HEK293 (cell line): ENCODE measurements around the gene PGC.

Source experiments
- CTCF ChIA-PET: fragments of 350-600 bp; formaldehyde crosslinking; extraction: SDS; loops from one replicate; lab custom pipeline; 2021; ENCODE audit warnings: antibody characterized with exemption; lab: Yijun Ruan, JAX
- POLR2A ChIA-PET: fragments of 300-600 bp; formaldehyde crosslinking; extraction: SDS; loops from one replicate; lab custom pipeline; 2020; ENCODE audit warnings: antibody characterized with exemption, inconsistent platforms; lab: Yijun Ruan, JAX
- H3K27ac ChIP-seq: fragments of 200-500 bp; sonication (Bioruptor generic); 2 replicates; pipeline ENCODE4 v1.5.1; 2014; ENCODE audit warnings: low read depth, low read length, control low read depth, inconsistent platforms; ENCODE audit errors: extremely low read depth
- H3K36me3 ChIP-seq, 2 experiments: fragments of 200-500 bp in 1 of 2; sonication (Bioruptor generic) in 1 of 2; 1 replicate in 1 of 2; 2 replicates in 1 of 2; pipeline ENCODE4 v1.5.1; 2014 to 2017; ENCODE audit warnings: inconsistent platforms in 2 of 2, low read length in 2 of 2; ENCODE audit not compliant: control insufficient read depth in 2 of 2, insufficient read depth in 1 of 2
- H3K4me1 ChIP-seq: fragments of 200-500 bp; sonication (Bioruptor generic); 2 replicates; pipeline ENCODE4 v1.5.1; 2014; ENCODE audit warnings: mild to moderate bottlenecking, low read length, inconsistent platforms; ENCODE audit not compliant: control insufficient read depth, insufficient read depth
- H3K4me3 ChIP-seq: 2 replicates; pipeline ENCODE4 v1.5.1; 2011; ENCODE audit warnings: low read depth, mild to moderate bottlenecking, control low read depth, low read length, moderate library complexity
- H3K9me3 ChIP-seq: fragments of 200-500 bp; sonication (Bioruptor generic); 2 replicates; pipeline ENCODE4 v1.5.1; 2014; ENCODE audit warnings: low read depth, low read length, inconsistent platforms; ENCODE audit not compliant: control insufficient read depth, insufficient read depth
- GLI2 ChIP-seq: fragments of 450-650 bp; formaldehyde crosslinking; IDR thresholded peaks from 2 replicates; pipeline ENCODE4; 2017; ENCODE audit warnings: missing biosample characterization, missing genetic modification characterization, low read depth, borderline replicate concordance
- SCRT2 ChIP-seq: fragments of 450-650 bp; formaldehyde crosslinking; IDR thresholded peaks from 2 replicates; pipeline ENCODE4 v1.5.1; 2016; ENCODE audit warnings: missing biosample characterization, missing genetic modification characterization
- SP2 ChIP-seq: fragments of 450-650 bp; formaldehyde crosslinking; IDR thresholded peaks from 2 replicates; pipeline ENCODE4 v1.5.1; 2016; ENCODE audit warnings: missing biosample characterization, missing genetic modification characterization
- ZIC2 ChIP-seq: fragments of 450-650 bp; formaldehyde crosslinking; IDR thresholded peaks from 2 replicates; pipeline ENCODE4 v1.5.1; 2016; ENCODE audit warnings: missing biosample characterization, missing genetic modification characterization
- ZNF112 ChIP-seq: fragments of 450-650 bp; formaldehyde crosslinking; IDR thresholded peaks from 2 replicates; pipeline ENCODE4 v1.5.0; 2017; ENCODE audit warnings: missing biosample characterization, missing genetic modification characterization
- ZNF175 ChIP-seq: fragments of 450-650 bp; formaldehyde crosslinking; IDR thresholded peaks from 2 replicates; pipeline ENCODE4 v1.5.1; 2016; ENCODE audit warnings: missing biosample characterization, missing genetic modification characterization
- ZNF266 ChIP-seq: fragments of 450-650 bp; formaldehyde crosslinking; IDR thresholded peaks from 2 replicates; pipeline ENCODE4 v1.5.1; 2016; ENCODE audit warnings: missing biosample characterization, missing genetic modification characterization, low read depth
- ZNF274 ChIP-seq, 2 experiments: fragments of 200-500 bp in 1 of 2; fragments of 450-650 bp in 1 of 2; sonication (Bioruptor generic) in 1 of 2; formaldehyde crosslinking in 1 of 2; IDR thresholded peaks; 2 replicates each; pipeline versions ENCODE4 v1.5.1 to v1.6.1; 2014 to 2016; ENCODE audit warnings: borderline replicate concordance in 1 of 2, inconsistent platforms in 1 of 2, low read length in 1 of 2, missing biosample characterization in 1 of 2, missing genetic modification characterization in 1 of 2
- ZNF311 ChIP-seq: fragments of 450-650 bp; formaldehyde crosslinking; IDR thresholded peaks from 2 replicates; pipeline ENCODE4 v1.5.1; 2017; ENCODE audit warnings: missing biosample characterization, missing genetic modification characterization, borderline replicate concordance
- ZNF335 ChIP-seq: fragments of 450-650 bp; formaldehyde crosslinking; conservative IDR thresholded peaks from 2 replicates; pipeline ENCODE4 v1.5.1; 2016; ENCODE audit warnings: missing biosample characterization, missing genetic modification characterization
- ZNF423 ChIP-seq: fragments of 450-650 bp; formaldehyde crosslinking; IDR thresholded peaks from 2 replicates; pipeline ENCODE4 v1.5.1; 2016; ENCODE audit warnings: missing biosample characterization, missing genetic modification characterization
- ZNF529 ChIP-seq: fragments of 450-650 bp; formaldehyde crosslinking; IDR thresholded peaks from 2 replicates; pipeline ENCODE4 v1.5.1; 2017; ENCODE audit warnings: missing genetic modification characterization, missing biosample characterization; ENCODE audit not compliant: insufficient replicate concordance
- ZNF600 ChIP-seq: fragments of 450-650 bp; formaldehyde crosslinking; IDR thresholded peaks from 2 replicates; pipeline ENCODE4 v1.5.1; 2016; ENCODE audit warnings: missing biosample characterization, missing genetic modification characterization
- ZNF624 ChIP-seq: fragments of 450-650 bp; formaldehyde crosslinking; IDR thresholded peaks from 2 replicates; pipeline ENCODE4 v1.5.1; 2017; ENCODE audit warnings: missing biosample characterization, missing genetic modification characterization
- ZNF664 ChIP-seq: fragments of 450-650 bp; formaldehyde crosslinking; IDR thresholded peaks from 2 replicates; pipeline ENCODE4 v1.5.1; 2016; ENCODE audit warnings: missing biosample characterization, missing genetic modification characterization
- ZNF76 ChIP-seq: fragments of 450-650 bp; formaldehyde crosslinking; IDR thresholded peaks from 2 replicates; pipeline ENCODE4; 2016; ENCODE audit warnings: low read depth, missing biosample characterization, missing genetic modification characterization, borderline replicate concordance
- ZNF837 ChIP-seq: fragments of 450-650 bp; formaldehyde crosslinking; IDR thresholded peaks from 2 replicates; pipeline ENCODE4 v1.5.1; 2016; ENCODE audit warnings: missing biosample characterization, missing genetic modification characterization
- TF ChIP-seq, protein P1 (sequence below): IDR thresholded peaks from 2 replicates; pipeline ENCODE4 v1.6.1; 2011; ENCODE audit warnings: mild to moderate bottlenecking, low read depth, low read length, borderline replicate concordance
- TF ChIP-seq, protein P2 (sequence below): fragments of 450-650 bp; formaldehyde crosslinking; IDR thresholded peaks from 2 replicates; pipeline ENCODE4 v1.5.1; 2017; ENCODE audit warnings: missing biosample characterization, missing genetic modification characterization
- TF ChIP-seq, protein P3 (sequence below): fragments of 450-650 bp; formaldehyde crosslinking; IDR thresholded peaks from 2 replicates; pipeline ENCODE4 v1.5.1; 2016; ENCODE audit warnings: missing biosample characterization, missing genetic modification characterization
- TF ChIP-seq, protein P4 (sequence below): fragments of 450-650 bp; formaldehyde crosslinking; IDR thresholded peaks from 2 replicates; pipeline ENCODE4 v1.5.1; 2017; ENCODE audit warnings: missing biosample characterization, missing genetic modification characterization

The PGC gene

DNA sequence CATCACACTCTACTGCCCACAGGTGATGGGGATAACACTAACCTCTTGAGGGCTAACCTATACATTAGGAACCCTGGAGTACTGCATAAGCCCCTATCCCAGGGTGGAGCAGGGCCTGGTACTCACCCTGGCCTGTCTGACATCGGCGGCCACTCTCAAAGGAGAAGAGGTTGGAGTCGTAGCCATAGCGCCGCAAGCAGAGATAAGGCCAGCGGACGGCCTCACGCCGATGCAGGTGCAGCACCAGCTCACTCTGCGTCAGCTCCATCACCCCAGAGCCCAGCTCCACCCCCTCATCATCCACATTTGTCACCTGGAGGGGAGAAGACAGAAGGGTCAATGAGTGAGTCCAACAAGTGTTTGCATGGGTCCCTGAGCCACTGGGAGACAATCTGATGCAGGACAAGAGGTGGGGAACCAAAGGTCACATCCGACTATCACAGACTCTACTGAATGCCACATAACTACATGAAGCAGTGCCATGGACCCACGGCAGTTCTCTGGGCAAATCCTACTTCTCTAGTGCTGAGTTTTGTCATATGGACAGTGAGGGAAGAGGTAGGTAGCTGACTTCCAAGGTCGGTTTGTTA is 28.2 kb upstream of the PGC start:
- H3K4me1 ChIP-seq: peaks cover 3% of the 10 kb centered on the region; the same call in 1 of the 2 replicates
- no peaks in the 10 kb centered on the region for H3K9me3 ChIP-seq
- ChIA-PET POLR2A (interaction anchor here (1.5 kb wide), 1 partner anchor 41 kb away, joined by 4 read pairs; no protein-coding TSS in a partner anchor), CTCF (interaction anchor here (0.6 to 5.3 kb wide), 32 partner anchors 9 to 1178 kb away, joined by 3 to 73 read pairs (median 4); partner anchors contain the start of genes CCND3, TFEB and TOMM6)
- peaks cover 4 to 55% of the 10 kb centered on the region in 2 experiments; a peak in 2 of 3 replicates for H3K36me3 ChIP-seq
- H3K27ac ChIP-seq: no peak overlapping the region
- TF ChIP-seq SCRT2: peak; percentile 80
- TF ChIP-seq, protein P1, sequence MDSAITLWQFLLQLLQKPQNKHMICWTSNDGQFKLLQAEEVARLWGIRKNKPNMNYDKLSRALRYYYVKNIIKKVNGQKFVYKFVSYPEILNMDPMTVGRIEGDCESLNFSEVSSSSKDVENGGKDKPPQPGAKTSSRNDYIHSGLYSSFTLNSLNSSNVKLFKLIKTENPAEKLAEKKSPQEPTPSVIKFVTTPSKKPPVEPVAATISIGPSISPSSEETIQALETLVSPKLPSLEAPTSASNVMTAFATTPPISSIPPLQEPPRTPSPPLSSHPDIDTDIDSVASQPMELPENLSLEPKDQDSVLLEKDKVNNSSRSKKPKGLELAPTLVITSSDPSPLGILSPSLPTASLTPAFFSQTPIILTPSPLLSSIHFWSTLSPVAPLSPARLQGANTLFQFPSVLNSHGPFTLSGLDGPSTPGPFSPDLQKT: no peak
- no peak overlapping the region for H3K4me3 ChIP-seq

DNA sequence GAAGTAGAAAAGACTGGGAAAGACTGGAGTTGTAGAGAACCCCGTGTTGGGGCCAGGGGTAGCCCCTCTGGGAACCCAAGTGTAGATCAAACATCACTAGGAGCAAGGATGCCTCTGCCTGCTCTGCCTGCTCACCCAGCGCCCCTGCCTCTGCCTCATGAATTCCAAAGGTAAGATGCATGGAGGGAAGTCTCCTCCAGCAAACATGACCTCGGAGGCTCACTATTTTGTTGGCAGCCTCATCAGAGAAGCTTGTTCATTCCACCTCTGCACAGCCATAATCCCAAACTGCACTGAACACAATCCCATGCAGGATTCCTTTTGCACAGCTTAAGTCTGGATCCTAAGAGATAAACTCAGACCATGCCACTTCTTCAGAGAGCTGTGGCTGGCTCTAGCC is 27.6 kb upstream of the PGC start:
- ChIA-PET POLR2A (no interaction called here), CTCF (interaction anchor here (0.6 to 5.3 kb wide), 17 partner anchors 10 to 441 kb away, joined by 3 to 73 read pairs (median 4); partner anchors contain the start of genes TFEB and TOMM6)
- Histone ChIP-seq H3K4me1 (peaks cover 3% of the 10 kb centered on the region; the same call in 1 of the 2 replicates), H3K27ac (no peak overlapping the region), H3K4me3 (no peak overlapping the region), H3K36me3 (peaks cover 4 to 57% of the 10 kb centered on the region in 2 experiments; a peak in 2 of 3 replicates), H3K9me3 (no peaks in the 10 kb centered on the region)
- TF ChIP-seq ZIC2 (no peak), ZNF664 (no peak), ZNF624 (tag by site-specific recombination) (no peak), ZNF423 (no peak)
- TF ChIP-seq, protein P2, sequence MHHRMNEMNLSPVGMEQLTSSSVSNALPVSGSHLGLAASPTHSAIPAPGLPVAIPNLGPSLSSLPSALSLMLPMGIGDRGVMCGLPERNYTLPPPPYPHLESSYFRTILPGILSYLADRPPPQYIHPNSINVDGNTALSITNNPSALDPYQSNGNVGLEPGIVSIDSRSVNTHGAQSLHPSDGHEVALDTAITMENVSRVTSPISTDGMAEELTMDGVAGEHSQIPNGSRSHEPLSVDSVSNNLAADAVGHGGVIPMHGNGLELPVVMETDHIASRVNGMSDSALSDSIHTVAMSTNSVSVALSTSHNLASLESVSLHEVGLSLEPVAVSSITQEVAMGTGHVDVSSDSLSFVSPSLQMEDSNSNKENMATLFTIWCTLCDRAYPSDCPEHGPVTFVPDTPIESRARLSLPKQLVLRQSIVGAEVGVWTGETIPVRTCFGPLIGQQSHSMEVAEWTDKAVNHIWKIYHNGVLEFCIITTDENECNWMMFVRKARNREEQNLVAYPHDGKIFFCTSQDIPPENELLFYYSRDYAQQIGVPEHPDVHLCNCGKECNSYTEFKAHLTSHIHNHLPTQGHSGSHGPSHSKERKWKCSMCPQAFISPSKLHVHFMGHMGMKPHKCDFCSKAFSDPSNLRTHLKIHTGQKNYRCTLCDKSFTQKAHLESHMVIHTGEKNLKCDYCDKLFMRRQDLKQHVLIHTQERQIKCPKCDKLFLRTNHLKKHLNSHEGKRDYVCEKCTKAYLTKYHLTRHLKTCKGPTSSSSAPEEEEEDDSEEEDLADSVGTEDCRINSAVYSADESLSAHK (tag by site-specific recombination): no peak

DNA sequence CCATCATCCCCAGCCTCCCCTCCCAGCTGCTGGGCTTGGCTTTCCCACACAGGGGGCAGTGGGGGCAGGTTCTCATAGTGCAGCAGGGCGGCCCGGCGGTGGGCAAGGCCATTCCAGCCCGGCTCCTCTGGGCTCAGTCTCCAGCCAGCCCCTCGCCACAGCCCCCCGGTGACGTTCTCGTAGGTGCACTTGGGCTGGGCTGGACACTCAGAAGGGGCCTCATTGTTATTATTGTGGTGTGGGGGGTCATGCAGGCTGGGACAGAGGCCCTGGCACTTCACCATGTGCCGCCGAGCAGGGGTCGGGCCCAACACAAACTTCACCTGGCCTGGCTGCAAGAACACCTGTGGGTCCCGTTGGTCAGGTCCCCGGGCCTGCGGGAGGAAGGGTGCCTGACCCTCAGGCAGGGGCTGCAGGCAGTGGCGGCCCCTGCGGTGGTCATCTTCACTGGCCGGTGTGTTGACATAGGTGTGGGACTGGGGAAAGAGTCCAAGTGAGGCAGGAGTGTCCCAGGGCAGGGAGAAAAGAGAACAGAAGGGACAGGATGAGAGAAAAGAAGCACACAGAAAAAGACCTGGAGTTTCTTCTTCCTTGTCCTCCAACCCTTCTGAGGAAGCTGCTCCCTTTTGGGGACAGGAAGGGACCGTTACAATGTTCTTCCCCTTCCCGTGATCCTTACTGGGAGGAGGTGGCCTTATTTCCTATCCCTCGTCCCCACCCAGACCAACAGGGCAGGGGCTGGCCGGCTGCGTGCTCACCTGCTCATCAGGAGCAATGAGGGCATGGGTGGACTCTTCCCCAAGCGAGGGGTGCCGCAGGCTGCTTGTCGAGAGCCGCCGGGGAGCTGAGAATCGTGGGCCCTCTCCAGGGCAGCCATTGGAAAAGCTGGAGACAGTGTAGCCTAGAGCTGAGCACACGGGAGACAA is 24.1 kb upstream of the PGC start:
- no peak overlapping the region for H3K27ac ChIP-seq
- H3K36me3 ChIP-seq: peaks cover 0 to 50% of the 10 kb centered on the region in 2 experiments; a peak in 2 of 3 replicates
- ChIA-PET POLR2A (no interaction called here), CTCF (interaction anchor here (0.7 to 3.3 kb wide), 4 partner anchors 13 to 403 kb away, joined by 3 to 9 read pairs (median 4); no protein-coding TSS in a partner anchor)
- H3K9me3 ChIP-seq: no peaks in the 10 kb centered on the region
- H3K4me3 ChIP-seq: no peak overlapping the region
- H3K4me1 ChIP-seq: peaks cover 4% of the 10 kb centered on the region; the same call in 1 of the 2 replicates
- TF ChIP-seq ZNF600 (tag by site-specific recombination) (no peak), ZNF837 (tag by site-specific recombination) (no peak), ZNF311 (tag by site-specific recombination) (no peak), ZNF274 (IDR thresholded peaks at IDR 0.05; ENCODE audit: low read length) (no peak), ZNF274 (tag by site-specific recombination; IDR thresholded peaks at IDR 0.05; ENCODE audit: borderline replicate concordance) (no peak), ZNF266 (tag by site-specific recombination) (no peak), SP2 (tag by site-specific recombination) (no peak), GLI2 (tag by site-specific recombination) (no peak), ZNF76 (tag by site-specific recombination) (no peak), ZNF175 (tag by site-specific recombination) (no peak), ZNF529 (tag by site-specific recombination) (no peak), ZNF112 (tag by site-specific recombination) (no peak), ZNF335 (tag by site-specific recombination) (no peak)
- TF ChIP-seq, protein P3, sequence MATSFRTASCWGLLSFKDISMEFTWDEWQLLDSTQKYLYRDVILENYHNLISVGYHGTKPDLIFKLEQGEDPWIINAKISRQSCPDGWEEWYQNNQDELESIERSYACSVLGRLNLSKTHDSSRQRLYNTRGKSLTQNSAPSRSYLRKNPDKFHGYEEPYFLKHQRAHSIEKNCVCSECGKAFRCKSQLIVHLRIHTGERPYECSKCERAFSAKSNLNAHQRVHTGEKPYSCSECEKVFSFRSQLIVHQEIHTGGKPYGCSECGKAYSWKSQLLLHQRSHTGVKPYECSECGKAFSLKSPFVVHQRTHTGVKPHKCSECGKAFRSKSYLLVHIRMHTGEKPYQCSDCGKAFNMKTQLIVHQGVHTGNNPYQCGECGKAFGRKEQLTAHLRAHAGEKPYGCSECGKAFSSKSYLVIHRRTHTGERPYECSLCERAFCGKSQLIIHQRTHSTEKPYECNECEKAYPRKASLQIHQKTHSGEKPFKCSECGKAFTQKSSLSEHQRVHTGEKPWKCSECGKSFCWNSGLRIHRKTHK (tag by site-specific recombination): no peak
- TF ChIP-seq, protein P4, sequence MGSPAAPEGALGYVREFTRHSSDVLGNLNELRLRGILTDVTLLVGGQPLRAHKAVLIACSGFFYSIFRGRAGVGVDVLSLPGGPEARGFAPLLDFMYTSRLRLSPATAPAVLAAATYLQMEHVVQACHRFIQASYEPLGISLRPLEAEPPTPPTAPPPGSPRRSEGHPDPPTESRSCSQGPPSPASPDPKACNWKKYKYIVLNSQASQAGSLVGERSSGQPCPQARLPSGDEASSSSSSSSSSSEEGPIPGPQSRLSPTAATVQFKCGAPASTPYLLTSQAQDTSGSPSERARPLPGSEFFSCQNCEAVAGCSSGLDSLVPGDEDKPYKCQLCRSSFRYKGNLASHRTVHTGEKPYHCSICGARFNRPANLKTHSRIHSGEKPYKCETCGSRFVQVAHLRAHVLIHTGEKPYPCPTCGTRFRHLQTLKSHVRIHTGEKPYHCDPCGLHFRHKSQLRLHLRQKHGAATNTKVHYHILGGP: no peak
